ENCODE results near the gene KRTAP11-1.
A peak's percentile ranks its signal among the peaks of the same experiment; 100 is the strongest.

GRCh38 chr21:30831194-30831765, 50.1 kb downstream of the KRTAP11-1 start:
- TF ChIP-seq CTCF (IDR thresholded peaks at IDR 0.05) (peak in 2 of 4 experiments; percentile 11 to 40), POLR2A (IDR thresholded peaks at IDR 0.05) (no peak), POLR2AphosphoS5 (IDR thresholded peaks at IDR 0.05) (no peak)

Measured in prostate gland (tissue), 2 donors.